Right lobe of liver (tissue), 6 donors: ENCODE results near the gene MYO1B. TPM values are rescaled to one million over a fixed set of nuclear protein-coding genes. Genes with fewer than 3 reads are reported as not detected.

Source experiments
- ATAC-seq, 4 donors: fragments of 200-7000 bp; cut with Tn5 transposase; one replicate each; pipeline ENCODE4 v1.9.1; 2020; ENCODE audit warnings: mild to moderate bottlenecking in 4 of 4, moderate library complexity in 4 of 4
- DNase-seq, 3 donors: peaks; one replicate each; pipeline ENCODE4 v3.0.0-alpha.2; 2020
- H3K27ac ChIP-seq, 3 donors: fragments of 200-600 bp; one replicate each; pipeline ENCODE4 v1.8.0; 2022
- H3K27me3 ChIP-seq, 2 donors: fragments of 200-600 bp; one replicate each; pipeline ENCODE4 v1.8.0; 2022
- H3K36me3 ChIP-seq, 4 donors: fragments of 200-600 bp; sonication (generic) in 1 of 4; one replicate each; pipeline versions ENCODE4 v1.5.1 to v1.8.0; 2017 to 2022; ENCODE audit warnings: control low read depth in 1 of 4
- H3K4me1 ChIP-seq, 4 donors: fragments of 200-600 bp; sonication (generic) in 1 of 4; one replicate each; pipeline versions ENCODE4 v1.5.1 to v1.8.0; 2017 to 2022; ENCODE audit warnings: control low read depth in 1 of 4
- H3K4me3 ChIP-seq, 3 donors: fragments of 200-600 bp; one replicate each; pipeline ENCODE4 v1.8.0; 2022
- H3K9me3 ChIP-seq, 4 donors: fragments of 200-600 bp; sonication (generic) in 1 of 4; one replicate each; pipeline versions ENCODE4 v1.5.1 to v1.8.0; 2017 to 2022; ENCODE audit warnings: control low read depth in 1 of 4
- POLR2A ChIP-seq: fragments of 450-650 bp; IDR thresholded peaks from one replicate; pipeline ENCODE4 v1.6.1; 2017; ENCODE audit warnings: antibody characterized with exemption, mild to moderate bottlenecking
- WGBS: methylation state at CpG from one replicate; pipeline ENCODE4 v1.1.6; 2018; ENCODE audit warnings: low coverage, low lambda C conversion rate; ENCODE audit not compliant: insufficient coverage; ENCODE audit errors: missing lambda C conversion rate; 5-methylcytosine and 5-hydroxymethylcytosine counted together
- intact Hi-C, 2 donors: fragments of 100-400 bp; cut with DNase I; formaldehyde crosslinking; loops; one replicate each; pipeline versions ENCODE4 v1.11.2 to v1.14.1; 2022
- total RNA-seq, 6 experiments: library from RNA; depleted of rRNA in 2 of 6; stranded (reverse); fragments of >200 nt in 2 of 6; fragmentation: NEBNext Ultra II Directional in 3 of 6; extraction: Animal tissue kit (Norgen Biotek cat#: 25700) in 3 of 6; gene quantifications; one replicate each; pipeline versions ENCODE4 v1.1.0 to v1.2.4, GENCODE V29; 2016 to 2023
- TF ChIP-seq, protein P1 (sequence below), 4 donors: fragments of 200-600 bp in 3 of 4; fragments of 450-650 bp in 1 of 4; IDR thresholded peaks; one replicate each; pipeline versions ENCODE4 v1.5.1 to v1.8.0; 2016 to 2022; ENCODE audit warnings: antibody characterized with exemption in 4 of 4, mild to moderate bottlenecking in 2 of 4
- donor health status: DM: no; HTN: yes; CAD: no.
- donor health status: DM: no; HTN: no; CAD: no.
- donor health status: DM: no; HTN: no; CAD: no.
- donor health status: DM: no; HTN: yes; CAD: no.
- donor health status: DM: no; HTN: yes; CAD: no.

Gene MYO1B
- total RNA-seq, 6 experiments from 2014 or later, result 171 to 273 (median 221) TPM

DNA sequence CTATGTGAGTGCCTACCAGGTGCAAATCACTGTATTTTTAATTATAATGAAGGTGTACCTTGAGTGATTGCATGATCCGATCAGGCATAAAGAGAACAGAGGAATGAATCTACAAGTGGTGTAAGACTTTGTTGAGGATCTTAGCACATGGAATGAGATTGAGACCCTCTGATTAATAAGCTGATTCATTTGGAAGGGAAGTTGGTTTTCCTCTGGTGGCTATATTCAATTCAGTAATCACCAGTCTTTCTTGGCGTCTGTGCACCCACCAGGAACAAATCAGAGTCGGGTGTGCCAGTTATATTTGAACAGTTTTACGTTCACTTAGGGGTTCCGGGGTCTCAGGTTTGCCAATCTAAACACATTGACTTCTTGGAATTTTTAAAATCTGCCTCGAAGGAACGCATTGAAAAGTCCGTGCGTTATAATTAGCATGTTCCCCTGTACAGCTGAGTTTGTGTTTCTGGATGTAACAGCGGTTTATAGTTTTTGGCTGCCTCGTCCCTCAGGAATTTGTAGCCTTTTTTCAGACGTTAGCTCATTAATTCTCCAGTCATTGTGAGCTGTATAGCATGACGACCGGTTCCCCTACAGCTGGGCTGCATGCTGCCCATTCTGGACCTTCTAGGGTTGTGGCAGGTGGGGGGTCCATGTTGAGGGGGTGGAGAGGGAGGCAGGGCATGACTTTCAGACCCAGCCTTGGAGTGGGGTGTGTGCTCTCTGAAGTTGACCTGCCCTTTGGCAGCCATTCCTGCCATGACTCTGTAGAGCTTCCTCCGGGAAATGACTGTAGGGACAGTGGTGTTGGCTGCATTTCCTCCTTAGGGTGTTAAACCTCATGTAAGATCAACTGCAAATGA is 20.3 kb downstream of the MYO1B start:
- no peaks in the 10 kb centered on the region for H3K36me3 ChIP-seq
- WGBS, result 21% methylated on average over 15 of the region's 15 CpGs
- H3K4me3 ChIP-seq, result peak overlapping the region; percentile 22 to 61 (median 58)
- H3K4me1 ChIP-seq, result peaks cover 0 to 45% (median 10%) of the 10 kb centered on the region in 4 donors
- no peaks in the 10 kb centered on the region for H3K9me3 ChIP-seq
- H3K27ac ChIP-seq, result peak overlapping the region; percentile 66 to 81 (median 79)
- ATAC-seq, result peak; percentile 72 to 80 (median 78)
- no peaks in the 10 kb centered on the region for H3K27me3 ChIP-seq
- intact Hi-C loops, result no loop called here
- DNase-seq, result peak; percentile 67 to 78 (median 70)
- TF ChIP-seq, protein P1, sequence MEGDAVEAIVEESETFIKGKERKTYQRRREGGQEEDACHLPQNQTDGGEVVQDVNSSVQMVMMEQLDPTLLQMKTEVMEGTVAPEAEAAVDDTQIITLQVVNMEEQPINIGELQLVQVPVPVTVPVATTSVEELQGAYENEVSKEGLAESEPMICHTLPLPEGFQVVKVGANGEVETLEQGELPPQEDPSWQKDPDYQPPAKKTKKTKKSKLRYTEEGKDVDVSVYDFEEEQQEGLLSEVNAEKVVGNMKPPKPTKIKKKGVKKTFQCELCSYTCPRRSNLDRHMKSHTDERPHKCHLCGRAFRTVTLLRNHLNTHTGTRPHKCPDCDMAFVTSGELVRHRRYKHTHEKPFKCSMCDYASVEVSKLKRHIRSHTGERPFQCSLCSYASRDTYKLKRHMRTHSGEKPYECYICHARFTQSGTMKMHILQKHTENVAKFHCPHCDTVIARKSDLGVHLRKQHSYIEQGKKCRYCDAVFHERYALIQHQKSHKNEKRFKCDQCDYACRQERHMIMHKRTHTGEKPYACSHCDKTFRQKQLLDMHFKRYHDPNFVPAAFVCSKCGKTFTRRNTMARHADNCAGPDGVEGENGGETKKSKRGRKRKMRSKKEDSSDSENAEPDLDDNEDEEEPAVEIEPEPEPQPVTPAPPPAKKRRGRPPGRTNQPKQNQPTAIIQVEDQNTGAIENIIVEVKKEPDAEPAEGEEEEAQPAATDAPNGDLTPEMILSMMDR (IDR thresholded peaks at IDR 0.05), result no peak
- TF ChIP-seq POLR2A, result peak; percentile 62

DNA sequence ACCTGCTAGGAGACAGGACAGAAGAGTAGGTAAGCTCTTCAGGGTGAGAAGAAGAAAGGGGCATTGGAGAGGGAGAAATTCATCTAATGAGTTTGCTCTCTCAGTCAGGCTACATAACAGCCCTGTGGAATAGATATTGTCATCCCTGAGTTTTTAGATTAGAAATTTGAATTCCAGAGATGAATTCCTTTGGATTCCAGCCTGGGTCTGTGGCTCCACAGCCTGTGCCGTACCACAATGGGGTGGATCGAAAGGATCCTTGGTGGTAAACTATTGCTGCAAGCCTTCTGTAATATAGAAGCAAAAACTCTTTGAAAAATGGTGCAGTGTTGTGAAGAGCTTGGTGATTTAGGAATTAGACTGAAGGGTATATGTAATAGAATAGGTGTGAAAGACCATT is 21.0 kb downstream of the MYO1B start:
- Histone ChIP-seq H3K4me3 (peak overlapping the region; percentile 22 to 61 (median 58)), H3K27ac (peak overlapping the region; percentile 66 to 81 (median 79)), H3K36me3 (no peaks in the 10 kb centered on the region), H3K4me1 (peaks cover 0 to 52% (median 13%) of the 10 kb centered on the region in 4 donors), H3K27me3 (no peaks in the 10 kb centered on the region), H3K9me3 (no peaks in the 10 kb centered on the region)
- 13% methylated on average over 2 of the region's 2 CpGs for WGBS
- DNase-seq (no peak), ATAC-seq (no peak)
- intact Hi-C loops, result no loop called here
- no peak for TF ChIP-seq POLR2A
- TF ChIP-seq, protein P1 (IDR thresholded peaks at IDR 0.05), result no peak

DNA sequence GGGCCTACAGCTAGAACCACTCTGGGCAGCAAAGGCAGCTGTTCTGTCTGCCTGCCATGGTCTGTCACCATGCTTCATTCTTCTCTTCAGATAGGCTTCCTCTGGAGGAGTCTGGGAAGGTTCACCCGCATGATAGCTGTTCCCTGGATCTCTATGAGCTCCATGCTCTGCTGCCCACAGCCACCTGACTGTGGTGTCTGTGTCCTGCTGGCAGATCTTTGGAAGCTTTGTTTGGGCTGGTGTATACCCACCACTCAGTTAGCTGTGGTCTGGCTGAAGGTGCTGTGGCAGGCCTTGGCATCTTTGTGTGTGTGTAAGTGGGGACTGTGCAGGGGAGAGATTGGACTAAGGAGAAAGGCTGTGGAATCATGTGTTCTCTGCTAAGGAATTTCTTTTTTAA is 23.4 kb downstream of the MYO1B start:
- TF ChIP-seq, protein P1 (IDR thresholded peaks at IDR 0.05), result no peak
- TF ChIP-seq POLR2A, result no peak
- H3K4me1 ChIP-seq, result peaks cover 0 to 58% (median 13%) of the 10 kb centered on the region in 4 donors
- intact Hi-C loops, result no loop called here
- no peaks in the 10 kb centered on the region for H3K27me3 ChIP-seq
- no peaks in the 10 kb centered on the region for H3K36me3 ChIP-seq
- no peak overlapping the region for H3K4me3 ChIP-seq
- no peaks in the 10 kb centered on the region for H3K9me3 ChIP-seq
- no CpG with 5 or more reads among the region's 1 CpG for WGBS
- ATAC-seq (no peak), DNase-seq (no peak)
- H3K27ac ChIP-seq, result no peak overlapping the region

DNA sequence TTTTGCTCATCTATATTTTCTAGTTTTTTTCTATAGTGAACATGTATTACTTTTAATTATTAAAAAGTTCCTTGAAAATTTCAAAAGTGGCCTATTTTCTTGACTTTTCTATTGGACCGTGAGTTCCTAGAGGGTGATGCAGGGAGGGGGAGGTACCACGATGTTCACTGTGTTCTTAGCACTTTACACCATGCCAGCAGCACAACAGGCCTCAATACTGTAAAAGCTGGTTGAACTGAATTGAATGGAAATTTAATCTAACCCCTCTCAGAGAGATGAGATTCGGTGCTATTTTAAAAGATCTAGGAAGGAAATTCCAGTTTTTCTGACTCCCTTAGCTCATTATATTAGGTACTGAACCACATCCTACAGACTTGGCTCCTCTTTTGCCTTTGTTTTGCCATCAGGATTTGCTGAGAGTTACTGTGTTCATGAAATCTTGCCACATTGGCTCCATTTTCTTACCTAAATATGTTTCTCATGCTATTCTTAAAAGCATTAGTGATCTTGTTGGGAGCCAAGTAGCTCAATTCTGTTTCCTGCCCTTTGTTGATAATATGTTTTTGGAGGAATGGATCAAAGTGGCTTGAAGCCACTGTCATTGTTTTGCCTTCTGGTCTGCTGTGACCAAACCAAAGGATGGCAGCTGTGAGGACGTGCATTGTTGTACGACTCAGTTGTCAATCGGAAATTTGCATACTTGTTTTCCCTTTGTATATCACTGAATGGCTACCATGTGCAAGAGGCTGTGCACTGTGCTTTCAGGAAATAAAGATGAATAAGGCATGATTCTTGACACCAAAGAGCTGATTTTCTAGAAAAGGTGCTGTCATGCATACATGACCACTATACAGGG is 25.3 kb downstream of the MYO1B start:
- Histone ChIP-seq H3K36me3 (no peaks in the 10 kb centered on the region), H3K27me3 (no peaks in the 10 kb centered on the region), H3K9me3 (no peaks in the 10 kb centered on the region), H3K4me3 (no peak overlapping the region), H3K4me1 (peaks cover 0 to 75% (median 17%) of the 10 kb centered on the region in 4 donors), H3K27ac (no peak overlapping the region)
- TF ChIP-seq, protein P1 (IDR thresholded peaks at IDR 0.05), result no peak
- TF ChIP-seq POLR2A, result no peak
- DNase-seq (no peak), ATAC-seq (no peak)
- intact Hi-C loops, result no loop called here
- 52% methylated on average over 6 of the region's 6 CpGs for WGBS
